K562 (cell line): ENCODE results near the gene ARHGAP22. TPM values are rescaled to one million over a fixed set of nuclear protein-coding genes. Genes with fewer than 3 reads are reported as not detected.

Experiments used
- ATAC-seq: fragments of 200-7000 bp; cut with Tn5 transposase; 3 replicates; pipeline ENCODE4 v1.9.1; 2020; ENCODE audit warnings: moderate library complexity
- BruUV-seq: library from RNA; stranded (reverse); fragments of 400-500 nt; replicated peaks from 2 replicates; lab custom pipeline; 2021; lab: Mats Ljungman, UMichigan
- CTCF ChIA-PET: fragments of 300-600 bp; formaldehyde crosslinking; extraction: SDS; loops from one replicate; lab custom pipeline; 2021; ENCODE audit warnings: low intra/inter-chr PET ratio; lab: Yijun Ruan, JAX
- POLR2A ChIA-PET: fragments of 300-600, 350-650 bp; sonication (Branson Sonifier 250); formaldehyde crosslinking; extraction: SDS; loops from one replicate; lab custom pipeline; 2021; ENCODE audit warnings: antibody characterized with exemption, inconsistent platforms; lab: Yijun Ruan, JAX
- DNase-seq, 4 experiments: peaks; one replicate each; pipeline versions ENCODE4 v3.0.0 to v3.0.0-alpha.2; 2011 to 2018; ENCODE audit warnings: low spot score in 3 of 4, mixed read lengths in 3 of 4; ENCODE audit errors: extremely low read depth in 1 of 4
- FAIRE-seq: peaks from 2 replicates; lab custom pipeline; 2011; peaks lifted over from hg19 to GRCh38; lab: Jason Lieb, UNC
- H2AFZ ChIP-seq: 2 replicates; pipeline ENCODE4 v1.6.0; 2011; ENCODE audit warnings: low read depth, low read length, control low read depth, inconsistent platforms
- H3K27ac ChIP-seq: fragments of 200-600 bp; 3 replicates; pipeline ENCODE4 v1.8.0; 2011; ENCODE audit warnings: low read depth, mild to moderate bottlenecking, control low read depth, inconsistent platforms, low read length, moderate library complexity, mixed read lengths; ENCODE audit errors: extremely low read depth
- H3K27me3 ChIP-seq, 2 experiments: fragments of 300-600 bp in 1 of 2; 2 replicates in 1 of 2; 3 replicates in 1 of 2; pipeline versions ENCODE4 v1.6.0 to v1.8.0; 2011; ENCODE audit warnings: inconsistent platforms in 2 of 2, low read length in 2 of 2, mild to moderate bottlenecking in 1 of 2, mixed read lengths in 1 of 2, moderate library complexity in 1 of 2; ENCODE audit not compliant: control insufficient read depth in 2 of 2, insufficient read depth in 2 of 2
- H3K36me3 ChIP-seq: fragments of 300-600 bp; 3 replicates; pipeline ENCODE4 v1.8.0; 2011; ENCODE audit warnings: mild to moderate bottlenecking, low read length, inconsistent platforms; ENCODE audit not compliant: control insufficient read depth, insufficient read depth
- H3K4me1 ChIP-seq, 2 experiments: fragments of 200-600 bp in 1 of 2; replicated peaks in 1 of 2; 2 replicates in 1 of 2; 3 replicates in 1 of 2; pipeline versions ENCODE4 v1.5.1 to v1.8.0; 2011; ENCODE audit warnings: inconsistent platforms in 2 of 2, low read length in 2 of 2, mild to moderate bottlenecking in 1 of 2, mixed read lengths in 1 of 2, moderate library complexity in 1 of 2; ENCODE audit not compliant: control insufficient read depth in 2 of 2, insufficient read depth in 2 of 2
- H3K4me2 ChIP-seq: 2 replicates; pipeline ENCODE4 v1.6.1; 2011; ENCODE audit warnings: low read length, control low read depth, inconsistent platforms, mixed read lengths; ENCODE audit not compliant: insufficient read depth
- H3K4me3 ChIP-seq: fragments of 200-600 bp; sonication (generic), shearing (Covaris generic); 2 replicates; pipeline ENCODE4 v1.5.1; 2016; ENCODE audit warnings: control low read depth, inconsistent platforms
- H3K79me2 ChIP-seq: fragments of 200-600 bp; 3 replicates; pipeline ENCODE4 v1.8.0; 2011; ENCODE audit warnings: low read length, inconsistent platforms; ENCODE audit not compliant: control insufficient read depth, insufficient read depth
- H3K9ac ChIP-seq, 2 experiments: 2 replicates each; pipeline versions ENCODE4 v1.6.0 to v1.6.1; 2011; ENCODE audit warnings: low read depth in 2 of 2, low read length in 2 of 2, control low read depth in 1 of 2, inconsistent platforms in 1 of 2, mild to moderate bottlenecking in 1 of 2, mixed read lengths in 1 of 2; ENCODE audit not compliant: insufficient read depth in 1 of 2
- H3K9me1 ChIP-seq: one replicate; pipeline ENCODE4 v1.6.0; 2011; ENCODE audit warnings: inconsistent platforms, mild to moderate bottlenecking, low read length, moderate library complexity; ENCODE audit not compliant: control insufficient read depth, insufficient read depth
- H3K9me3 ChIP-seq: replicated peaks from 2 replicates; pipeline ENCODE4 v1.5.1; 2011; ENCODE audit warnings: low read depth, low read length, inconsistent platforms; ENCODE audit not compliant: control insufficient read depth, insufficient read depth
- H4K20me1 ChIP-seq: replicated peaks from 2 replicates; pipeline ENCODE4 v1.6.1; 2011; ENCODE audit warnings: low read length, inconsistent platforms, mixed read lengths; ENCODE audit not compliant: control insufficient read depth, insufficient read depth
- ETV6 ChIP-seq, 3 experiments: fragments of 150-350 bp in 1 of 3; sonication (generic) in 1 of 3; formaldehyde crosslinking in 1 of 3; IDR thresholded peaks; 2 replicates each; pipeline versions ENCODE4 v1.6.1 to v1.8.0; 2014 to 2022; ENCODE audit warnings: borderline replicate concordance in 2 of 3, low read depth in 2 of 3, antibody characterized with exemption in 1 of 3, low read length in 1 of 3, mild to moderate bottlenecking in 1 of 3, missing genetic modification reagents in 1 of 3
- FOXJ2 ChIP-seq: fragments of 200-800 bp; sonication (Bioruptor generic); IDR thresholded peaks from 2 replicates; pipeline ENCODE4 v1.6.1; 2016; ENCODE audit warnings: missing genetic modification characterization, missing compliant biosample characterization
- PHTF2 ChIP-seq: fragments of 250-450 bp; sonication (Bioruptor Pico); IDR thresholded peaks from 2 replicates; pipeline ENCODE4 v1.5.0; 2021; ENCODE audit warnings: mild to moderate bottlenecking
- SIN3B ChIP-seq: fragments of 450-650 bp; IDR thresholded peaks from 2 replicates; pipeline ENCODE4 v1.6.1; 2017; ENCODE audit warnings: low read depth, mild to moderate bottlenecking, moderate library complexity
- ZNF24 ChIP-seq: fragments of 450-650 bp; IDR thresholded peaks from 2 replicates; pipeline ENCODE4 v1.6.1; 2016
- ZNF75A ChIP-seq: fragments of 450-650 bp; formaldehyde crosslinking; IDR thresholded peaks from 2 replicates; pipeline ENCODE4 v1.4.0; 2020; ENCODE audit warnings: mild to moderate bottlenecking
- WGBS: fragments of 100-300 bp; shearing (Covaris generic); methylation state at CpG from one replicate; pipeline ENCODE4 v1.1.6; 2016; ENCODE audit warnings: low coverage, mixed read lengths; ENCODE audit not compliant: insufficient coverage; ENCODE audit errors: missing lambda C conversion rate; 5-methylcytosine and 5-hydroxymethylcytosine counted together
- in situ Hi-C: fragments of 300-500 bp; cut with MboI; formaldehyde crosslinking; loops from 4 replicates; pipeline ENCODE4 v1.15.0; 2018; ENCODE audit warnings: inconsistent platforms, mixed read lengths
- intact Hi-C: fragments of 100-400 bp; cut with micrococcal nuclease; formaldehyde crosslinking; loops from 2 replicates; pipeline ENCODE4 v1.14.2; 2022
- polyA plus RNA-seq, 8 experiments: library from polyadenylated mRNA; depleted of rRNA in 4 of 8; stranded (reverse) in 5 of 8; unstranded in 3 of 8; fragments of >200 nt; fragmentation: Nextera tagmentation in 2 of 8; fragmentation: Illumina TruSeq in 1 of 8; extraction: Ambion mirVana in 2 of 8; extraction: Trizol in 1 of 8; gene quantifications; 2 replicates each; pipeline versions ENCODE4 v1.2.1 to v1.2.3, GENCODE V29; 2011 to 2014; ENCODE audit warnings: inconsistent platforms in 1 of 8, missing spikeins in 1 of 8
- total RNA-seq, 7 experiments: library from RNA; depleted of rRNA in 6 of 7; stranded (reverse); fragments of >200 nt in 6 of 7; fragmentation: Illumina TruSeq in 2 of 7; extraction: Trizol in 2 of 7; gene quantifications; 2 replicates each; pipeline versions ENCODE4 v1.2.1 to v1.2.3, GENCODE V29; 2011 to 2021; ENCODE audit warnings: low replicate concordance in 1 of 7
- TF ChIP-seq, protein P1 (sequence below): sonication (generic); formaldehyde crosslinking; IDR thresholded peaks from 2 replicates; pipeline ENCODE4 v1.8.0; 2022; ENCODE audit warnings: mild to moderate bottlenecking, missing genetic modification reagents
- TF ChIP-seq, protein P2 (sequence below): sonication (generic); formaldehyde crosslinking; IDR thresholded peaks from 2 replicates; pipeline ENCODE4 v1.8.1; 2023; ENCODE audit warnings: mild to moderate bottlenecking, missing genetic modification reagents
- TF ChIP-seq, protein P3 (sequence below), 2 experiments: IDR thresholded peaks; 2 replicates each; pipeline ENCODE4 v1.6.1; 2012; ENCODE audit warnings: improper control_type of control experiment in 2 of 2, low read depth in 2 of 2, low read length in 2 of 2, borderline replicate concordance in 1 of 2
- TF ChIP-seq, protein P4 (sequence below): fragments of 250-450 bp; sonication (Bioruptor Pico); IDR thresholded peaks from 2 replicates; pipeline ENCODE4 v1.8.0; 2021; ENCODE audit warnings: borderline replicate concordance, mild to moderate bottlenecking, moderate library complexity; ENCODE audit not compliant: poor library complexity, severe bottlenecking

The ARHGAP22 gene
- total and polyA plus RNA-seq, 9 of the 15 experiments (the other 6 are each of a cell fraction or from before 2014, with no cell fraction given): 1.3 to 28.1 (median 12.7) TPM

DNA sequence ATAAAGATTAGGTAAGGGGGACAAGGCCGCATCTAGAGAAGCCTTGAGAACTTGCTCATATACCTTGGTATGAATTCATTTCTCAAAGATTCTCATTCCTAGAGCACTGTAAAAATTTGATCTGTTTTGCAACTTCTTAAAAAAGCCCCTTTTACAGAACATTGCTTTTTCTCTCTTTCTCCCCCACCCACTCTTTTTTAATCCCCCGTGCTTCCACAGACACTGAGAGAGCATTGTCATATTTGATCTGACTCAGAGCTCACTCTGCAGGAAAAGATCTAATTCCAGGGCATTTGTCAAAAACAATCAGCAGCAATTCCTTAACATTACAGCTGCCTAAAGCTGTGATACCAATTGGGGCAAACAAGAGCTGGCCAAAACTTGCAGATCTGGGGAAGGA, 92.0 kb downstream of the ARHGAP22 start:
- Histone ChIP-seq H3K4me2 (no peak overlapping the region), H3K27ac (no peak overlapping the region), H3K9me1 (no peaks in the 10 kb centered on the region), H3K4me3 (no peak overlapping the region), H3K9ac (no peak overlapping the region), H2AFZ (no peak overlapping the region), H3K27me3 (no peaks in the 10 kb centered on the region), H3K9me3 (no peaks in the 10 kb centered on the region; the same call in 1 of the 2 replicates), H3K36me3 (no peaks in the 10 kb centered on the region; the same call in 2 of the 3 replicates), H4K20me1 (no peaks in the 10 kb centered on the region), H3K4me1 (peaks cover 21 to 28% of the 10 kb centered on the region in 2 experiments), H3K79me2 (peaks cover 98% of the 10 kb centered on the region)
- FAIRE-seq: no peak
- in situ Hi-C loops (loop anchor here (5.0 kb wide), 1 partner anchor 301 kb away; no protein-coding TSS in a partner anchor), intact Hi-C loops (no loop called here)
- 78% methylated on average over 2 of the region's 2 CpGs for WGBS
- CTCF ChIA-PET: no interaction called here
- no peak for TF ChIP-seq SIN3B
- TF ChIP-seq PHTF2 (CRISPR knock-in tag): no peak
- TF ChIP-seq, protein P1, sequence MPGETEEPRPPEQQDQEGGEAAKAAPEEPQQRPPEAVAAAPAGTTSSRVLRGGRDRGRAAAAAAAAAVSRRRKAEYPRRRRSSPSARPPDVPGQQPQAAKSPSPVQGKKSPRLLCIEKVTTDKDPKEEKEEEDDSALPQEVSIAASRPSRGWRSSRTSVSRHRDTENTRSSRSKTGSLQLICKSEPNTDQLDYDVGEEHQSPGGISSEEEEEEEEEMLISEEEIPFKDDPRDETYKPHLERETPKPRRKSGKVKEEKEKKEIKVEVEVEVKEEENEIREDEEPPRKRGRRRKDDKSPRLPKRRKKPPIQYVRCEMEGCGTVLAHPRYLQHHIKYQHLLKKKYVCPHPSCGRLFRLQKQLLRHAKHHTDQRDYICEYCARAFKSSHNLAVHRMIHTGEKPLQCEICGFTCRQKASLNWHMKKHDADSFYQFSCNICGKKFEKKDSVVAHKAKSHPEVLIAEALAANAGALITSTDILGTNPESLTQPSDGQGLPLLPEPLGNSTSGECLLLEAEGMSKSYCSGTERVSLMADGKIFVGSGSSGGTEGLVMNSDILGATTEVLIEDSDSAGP (CRISPR knock-in tag): no peak
- TF ChIP-seq, protein P2, sequence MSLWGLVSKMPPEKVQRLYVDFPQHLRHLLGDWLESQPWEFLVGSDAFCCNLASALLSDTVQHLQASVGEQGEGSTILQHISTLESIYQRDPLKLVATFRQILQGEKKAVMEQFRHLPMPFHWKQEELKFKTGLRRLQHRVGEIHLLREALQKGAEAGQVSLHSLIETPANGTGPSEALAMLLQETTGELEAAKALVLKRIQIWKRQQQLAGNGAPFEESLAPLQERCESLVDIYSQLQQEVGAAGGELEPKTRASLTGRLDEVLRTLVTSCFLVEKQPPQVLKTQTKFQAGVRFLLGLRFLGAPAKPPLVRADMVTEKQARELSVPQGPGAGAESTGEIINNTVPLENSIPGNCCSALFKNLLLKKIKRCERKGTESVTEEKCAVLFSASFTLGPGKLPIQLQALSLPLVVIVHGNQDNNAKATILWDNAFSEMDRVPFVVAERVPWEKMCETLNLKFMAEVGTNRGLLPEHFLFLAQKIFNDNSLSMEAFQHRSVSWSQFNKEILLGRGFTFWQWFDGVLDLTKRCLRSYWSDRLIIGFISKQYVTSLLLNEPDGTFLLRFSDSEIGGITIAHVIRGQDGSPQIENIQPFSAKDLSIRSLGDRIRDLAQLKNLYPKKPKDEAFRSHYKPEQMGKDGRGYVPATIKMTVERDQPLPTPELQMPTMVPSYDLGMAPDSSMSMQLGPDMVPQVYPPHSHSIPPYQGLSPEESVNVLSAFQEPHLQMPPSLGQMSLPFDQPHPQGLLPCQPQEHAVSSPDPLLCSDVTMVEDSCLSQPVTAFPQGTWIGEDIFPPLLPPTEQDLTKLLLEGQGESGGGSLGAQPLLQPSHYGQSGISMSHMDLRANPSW (CRISPR knock-in tag): no peak
- TF ChIP-seq, protein P3, sequence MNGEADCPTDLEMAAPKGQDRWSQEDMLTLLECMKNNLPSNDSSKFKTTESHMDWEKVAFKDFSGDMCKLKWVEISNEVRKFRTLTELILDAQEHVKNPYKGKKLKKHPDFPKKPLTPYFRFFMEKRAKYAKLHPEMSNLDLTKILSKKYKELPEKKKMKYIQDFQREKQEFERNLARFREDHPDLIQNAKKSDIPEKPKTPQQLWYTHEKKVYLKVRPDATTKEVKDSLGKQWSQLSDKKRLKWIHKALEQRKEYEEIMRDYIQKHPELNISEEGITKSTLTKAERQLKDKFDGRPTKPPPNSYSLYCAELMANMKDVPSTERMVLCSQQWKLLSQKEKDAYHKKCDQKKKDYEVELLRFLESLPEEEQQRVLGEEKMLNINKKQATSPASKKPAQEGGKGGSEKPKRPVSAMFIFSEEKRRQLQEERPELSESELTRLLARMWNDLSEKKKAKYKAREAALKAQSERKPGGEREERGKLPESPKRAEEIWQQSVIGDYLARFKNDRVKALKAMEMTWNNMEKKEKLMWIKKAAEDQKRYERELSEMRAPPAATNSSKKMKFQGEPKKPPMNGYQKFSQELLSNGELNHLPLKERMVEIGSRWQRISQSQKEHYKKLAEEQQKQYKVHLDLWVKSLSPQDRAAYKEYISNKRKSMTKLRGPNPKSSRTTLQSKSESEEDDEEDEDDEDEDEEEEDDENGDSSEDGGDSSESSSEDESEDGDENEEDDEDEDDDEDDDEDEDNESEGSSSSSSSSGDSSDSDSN (IDR thresholded peaks at IDR 0.05; ENCODE audit: borderline replicate concordance in 1 of 2, low read depth in 2 of 2, low read length in 2 of 2): no peak
- TF ChIP-seq FOXJ2 (tag): no peak
- TF ChIP-seq, protein P4, sequence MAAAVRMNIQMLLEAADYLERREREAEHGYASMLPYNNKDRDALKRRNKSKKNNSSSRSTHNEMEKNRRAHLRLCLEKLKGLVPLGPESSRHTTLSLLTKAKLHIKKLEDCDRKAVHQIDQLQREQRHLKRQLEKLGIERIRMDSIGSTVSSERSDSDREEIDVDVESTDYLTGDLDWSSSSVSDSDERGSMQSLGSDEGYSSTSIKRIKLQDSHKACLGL: no peak
- no peak for TF ChIP-seq ZNF75A (CRISPR knock-in tag)
- TF ChIP-seq ETV6 (IDR thresholded peaks at IDR 0.05; ENCODE audit: borderline replicate concordance in 1 of 2, low read depth in 2 of 2, low read length in 1 of 2): no peak
- TF ChIP-seq ETV6 (CRISPR knock-in tag; IDR thresholded peaks at IDR 0.05; ENCODE audit: borderline replicate concordance): no peak
- no peak for TF ChIP-seq ZNF24
- no peak for ATAC-seq
- DNase-seq: no peak
- BruUV-seq: no TSS peak
- POLR2A ChIA-PET: interaction anchor here (0.6 to 0.7 kb wide), 2 partner anchors 82 to 318 kb away, joined by 3 to 5 read pairs; no protein-coding TSS in a partner anchor
